Stimulated activated CD4-positive, alpha-beta T cell treated with anti-CD3 and anti-CD28 coated beads, Interleukin-4, amount 100 ng/mL, for 24 hours (primary cell): Measurements from ENCODE around the gene NLGN1.
"Not testable (repeated sequence)": the region's sequence is repeated elsewhere in the genome, so short reads cannot be mapped to it uniquely, and the experiment has no call there.

Experiments used
- DNase-seq: peaks from one replicate; pipeline ENCODE4 v3.0.0-alpha.2; 2020

NLGN1 gene

GRCh38 chr3:173430576-173430975 is 33.0 kb downstream of the NLGN1 start:
- DNase-seq: no peak

DNA sequence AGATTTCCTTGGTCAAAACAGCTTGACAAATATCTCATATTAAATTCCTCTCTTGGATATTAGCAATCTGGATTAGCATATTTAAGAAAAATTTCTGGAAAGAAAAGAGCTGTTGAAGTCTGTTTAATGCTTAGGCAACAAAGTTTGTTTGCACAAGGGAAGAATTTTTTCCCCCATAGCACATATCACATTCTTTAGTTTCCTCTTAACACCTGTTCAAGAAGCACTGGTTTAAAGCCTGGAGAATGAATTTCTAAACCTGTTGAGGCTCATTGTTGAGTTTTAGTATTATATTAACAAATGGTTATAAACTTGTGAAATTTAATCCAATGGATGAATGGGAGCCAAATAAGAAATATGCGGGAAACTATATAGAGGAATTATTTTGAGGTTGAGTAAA is 41.5 kb downstream of the NLGN1 start:
- DNase-seq: no peak

GRCh38 chr3:173440514-173440913 is 43.0 kb downstream of the NLGN1 start:
- no peak for DNase-seq

DNA sequence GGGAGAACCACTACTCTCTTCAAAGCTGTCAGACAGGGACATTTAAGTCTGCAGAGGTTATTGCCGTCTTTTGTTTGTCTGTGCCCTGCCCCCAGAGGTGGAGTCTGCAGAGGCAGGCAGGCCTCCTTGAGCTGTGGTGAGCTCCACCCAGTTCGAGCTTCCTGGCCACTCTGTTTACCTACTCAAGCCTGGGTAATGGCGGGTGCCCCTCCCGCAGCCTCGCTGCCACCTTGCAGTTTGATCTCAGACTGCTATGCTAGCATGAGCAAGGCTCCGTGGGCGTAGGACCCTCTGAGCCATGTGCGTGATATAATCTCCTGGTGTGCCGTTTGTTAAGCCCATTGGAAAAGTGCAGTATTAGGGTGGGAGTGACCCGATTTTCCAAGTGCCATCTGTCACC is 54.0 kb downstream of the NLGN1 start:
- DNase-seq: not testable (repeated sequence)

DNA sequence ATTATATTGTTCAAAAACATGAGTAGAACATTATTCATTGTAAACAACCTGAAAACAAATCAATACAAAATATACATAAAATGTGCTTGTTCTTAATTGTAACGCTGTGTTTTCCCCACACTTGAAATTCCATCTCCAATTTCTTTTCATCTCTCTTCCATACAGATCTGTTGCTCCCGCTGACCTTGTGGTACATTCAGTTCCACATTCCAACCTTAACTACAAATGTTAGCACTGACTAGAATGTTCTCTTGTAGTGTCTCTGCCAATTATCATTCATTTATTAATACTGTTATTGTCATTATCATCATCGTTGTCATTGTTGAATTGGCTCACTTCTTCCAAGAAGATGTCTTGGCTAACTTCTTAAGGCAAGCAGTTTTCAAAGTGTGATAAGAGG is 65.7 kb downstream of the NLGN1 start:
- no peak for DNase-seq

DNA sequence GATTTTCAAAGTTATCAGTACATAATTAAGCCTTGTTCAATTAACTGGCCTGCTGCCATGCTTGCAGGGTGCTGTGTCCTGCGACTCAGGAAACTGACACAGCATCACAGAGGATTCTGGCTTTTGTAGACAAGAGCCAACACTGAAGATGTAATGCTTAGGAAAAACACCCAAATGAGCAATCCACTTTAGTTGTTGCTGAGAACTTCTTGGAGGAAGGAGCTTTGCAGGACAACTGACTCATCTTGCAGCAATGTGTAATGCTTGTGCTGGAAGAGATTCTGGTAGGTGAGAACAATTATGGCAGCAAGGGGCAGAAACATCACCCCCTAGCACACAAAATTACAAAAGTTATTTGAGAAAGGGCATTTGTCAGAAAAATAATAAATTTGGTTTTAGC is 67.6 kb downstream of the NLGN1 start:
- no peak for DNase-seq

DNA sequence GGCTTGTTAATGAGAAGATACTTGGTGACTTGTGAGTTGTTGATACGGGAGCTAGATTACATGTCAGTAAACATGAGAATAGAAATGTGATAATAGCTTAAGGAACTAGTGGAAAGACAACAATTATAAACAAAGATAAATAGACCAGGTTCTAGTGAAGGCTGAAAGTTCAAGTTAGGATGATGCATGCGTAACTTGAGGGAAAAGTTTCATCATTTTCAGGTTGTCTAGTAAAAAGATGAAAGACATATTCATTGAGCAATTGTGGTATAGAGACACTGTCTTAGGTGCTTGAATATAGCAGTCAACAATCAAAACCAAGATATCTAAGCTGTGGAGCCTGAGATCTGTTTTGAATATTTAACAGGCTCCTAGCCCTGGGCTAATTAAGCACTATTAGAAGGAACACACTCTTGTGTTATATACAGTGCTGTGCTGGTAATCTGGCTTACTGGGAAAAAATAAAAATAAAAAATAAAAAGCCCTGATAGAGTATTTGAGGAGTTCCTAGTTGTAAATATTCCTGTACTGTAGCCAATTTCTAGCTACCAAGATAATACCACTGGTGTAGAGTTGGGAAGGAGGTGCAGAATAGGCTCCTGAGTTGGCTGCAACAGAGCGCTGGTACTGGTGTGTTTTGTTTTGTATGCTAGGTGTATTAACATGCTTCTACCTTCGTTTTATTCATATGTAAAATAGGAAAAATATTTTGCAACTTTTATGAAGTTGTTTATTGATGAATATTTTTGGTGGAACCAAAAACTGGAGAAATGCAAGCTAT is 68.5 kb downstream of the NLGN1 start:
- no peak for DNase-seq

GRCh38 chr3:173467501-173467900 is 70.0 kb downstream of the NLGN1 start:
- DNase-seq: no peak

GRCh38 chr3:173473237-173473636 is 75.7 kb downstream of the NLGN1 start:
- DNase-seq: no peak

DNA sequence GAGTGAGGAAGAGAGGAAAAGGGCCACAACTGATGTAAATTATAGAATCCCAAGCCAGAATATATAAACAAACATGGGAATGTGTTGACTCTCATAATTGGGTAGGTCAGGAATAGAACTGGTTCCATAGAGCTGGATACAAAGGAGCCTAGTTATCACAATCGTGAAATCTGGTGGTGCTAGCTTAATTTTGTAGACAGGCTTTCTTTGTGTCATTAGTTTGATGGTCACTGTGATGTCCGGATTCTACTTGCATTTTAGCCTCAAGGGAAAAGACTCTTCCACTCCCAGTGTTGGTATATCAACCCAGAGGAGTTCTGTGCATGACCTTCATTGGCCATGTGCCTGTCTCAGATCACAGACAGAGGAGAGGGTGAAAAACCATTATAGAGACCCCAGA is 81.8 kb downstream of the NLGN1 start:
- no peak for DNase-seq

DNA sequence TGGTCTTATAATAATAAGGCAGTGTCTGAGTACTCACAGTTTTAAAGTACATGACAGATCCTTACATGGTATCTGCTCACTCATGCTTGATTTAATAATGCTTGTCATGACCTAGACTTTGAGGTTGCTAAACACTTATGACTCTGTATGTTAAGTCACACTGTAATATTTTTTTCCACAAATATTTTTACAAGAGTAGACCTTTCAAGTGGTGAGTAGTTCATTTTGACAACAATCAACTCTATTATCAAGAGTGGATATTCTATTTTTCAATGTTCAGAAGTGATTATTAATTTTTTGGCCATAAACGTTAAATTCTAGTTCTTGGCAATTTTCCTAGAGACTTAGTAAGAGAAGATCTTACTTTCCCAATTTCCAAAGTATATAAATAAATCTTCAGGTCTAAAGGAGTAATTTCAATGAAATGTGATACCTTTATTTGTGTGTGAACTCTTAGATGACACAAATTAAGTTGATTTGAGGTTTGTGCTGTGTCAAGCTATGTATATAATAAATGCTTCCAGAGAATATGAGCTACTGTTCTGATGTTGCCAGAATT is 104.5 kb downstream of the NLGN1 start:
- DNase-seq: no peak

GRCh38 chr3:173502983-173503568 is 105.5 kb downstream of the NLGN1 start:
- no peak for DNase-seq

DNA sequence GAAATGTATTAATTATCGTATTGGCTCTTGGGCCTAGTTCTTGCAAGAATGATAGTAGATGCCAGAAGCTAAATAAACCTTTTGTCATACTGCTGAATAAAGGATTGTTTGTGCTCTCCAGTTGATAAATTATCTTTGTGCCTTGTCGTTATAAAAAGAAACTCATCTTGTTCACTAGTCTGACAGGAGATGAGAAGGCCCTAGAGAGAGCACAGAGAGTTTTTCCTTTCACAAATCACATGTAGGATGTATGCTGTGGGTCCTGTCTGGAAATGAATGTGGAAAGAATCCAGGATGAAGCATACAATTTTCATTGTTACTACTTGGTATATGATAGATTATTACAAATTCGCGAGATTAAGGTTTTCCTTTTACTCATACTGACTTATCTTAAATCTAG is 113.0 kb downstream of the NLGN1 start:
- DNase-seq: no peak

DNA sequence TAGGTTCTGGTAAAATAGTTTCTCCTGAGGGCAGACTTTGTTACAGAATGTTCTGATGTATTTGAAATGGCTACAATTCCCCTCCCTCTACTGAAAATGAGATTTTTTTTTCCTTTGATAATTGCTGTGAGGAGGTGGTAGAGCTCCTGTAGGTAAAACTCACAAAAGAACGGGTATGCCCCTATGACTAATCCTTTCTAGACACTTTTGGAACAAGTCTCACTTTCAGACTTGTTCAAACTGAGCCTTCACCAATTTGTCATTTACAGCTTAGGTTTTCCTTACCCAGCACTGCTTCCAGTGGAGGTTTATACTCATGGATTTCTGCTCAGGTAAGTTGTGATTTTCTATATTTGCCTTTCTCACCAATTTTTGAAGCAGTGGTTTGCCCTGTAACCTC is 115.6 kb downstream of the NLGN1 start:
- DNase-seq: no peak

DNA sequence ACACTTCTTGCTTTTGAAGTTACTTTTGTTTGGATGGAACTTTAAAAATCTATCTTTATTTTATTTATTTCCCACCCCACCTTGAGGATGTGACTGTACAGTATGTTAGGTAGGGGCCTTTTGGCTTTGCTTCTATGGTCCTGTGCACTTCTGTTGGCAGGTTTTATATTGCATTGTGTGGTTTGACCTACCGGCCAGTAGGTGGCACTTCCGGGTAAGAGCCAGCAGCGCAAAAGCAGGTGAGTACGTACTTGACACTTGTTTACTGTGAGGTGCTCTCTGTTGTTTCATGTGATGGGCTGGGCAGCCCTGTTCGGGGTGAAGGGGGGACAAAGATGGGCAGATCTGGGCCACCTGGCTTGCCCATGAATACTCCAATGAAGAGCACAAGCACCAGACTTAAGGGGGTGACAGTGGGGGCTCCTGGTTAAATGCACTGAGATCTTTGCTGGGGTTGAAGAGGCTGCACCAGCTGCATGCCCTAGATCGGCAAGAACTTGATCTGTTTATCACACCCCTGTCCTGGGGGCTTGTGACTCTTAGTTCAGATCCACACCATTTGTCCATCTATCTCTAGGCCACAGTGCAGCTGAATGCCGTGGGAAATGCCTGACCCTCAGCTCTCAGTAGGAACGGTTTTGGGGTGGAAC is 131.6 kb downstream of the NLGN1 start:
- DNase-seq: no peak

- DNase-seq: no peak
Observed at GRCh38 chr3:173531602-173532001, 134.1 kb downstream of the NLGN1 start.

- no peak for DNase-seq
Observed at GRCh38 chr3:173538410-173538809, 140.9 kb downstream of the NLGN1 start.

- DNase-seq: not testable (repeated sequence)
Observed at GRCh38 chr3:173545590-173545989, 148.0 kb downstream of the NLGN1 start.

- no peak for DNase-seq
Observed at GRCh38 chr3:173547070-173547469, 149.5 kb downstream of the NLGN1 start.

- DNase-seq: no peak
Observed at GRCh38 chr3:173548261-173548660, 150.7 kb downstream of the NLGN1 start.

DNA sequence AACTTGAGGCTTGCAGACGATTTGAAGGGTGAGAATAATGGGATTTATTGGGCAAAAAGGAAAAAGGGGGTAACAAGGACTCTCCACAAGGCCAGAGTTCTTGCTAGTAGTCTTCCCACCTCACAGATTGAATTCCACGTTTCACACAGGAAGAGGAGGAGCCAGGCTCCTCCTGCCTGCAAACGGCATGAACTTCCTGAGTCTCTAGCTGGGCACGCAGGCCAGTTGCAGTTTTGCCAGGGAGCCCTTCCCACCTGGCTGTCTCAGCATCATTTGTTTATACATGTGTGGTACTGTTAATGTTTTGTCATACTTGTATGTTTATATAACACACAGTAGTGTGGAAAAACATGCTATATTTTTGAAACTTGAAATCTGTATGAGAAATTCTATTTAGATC is 155.0 kb downstream of the NLGN1 start:
- DNase-seq: no peak

GRCh38 chr3:173553635-173554280 is 156.2 kb downstream of the NLGN1 start:
- DNase-seq: no peak

GRCh38 chr3:173556546-173556945 is 159.0 kb downstream of the NLGN1 start:
- DNase-seq: no peak

- DNase-seq: no peak
Observed at GRCh38 chr3:173567997-173568396, 170.5 kb downstream of the NLGN1 start.
